ENCODE measurements around the gene ABCC12.

DNA sequence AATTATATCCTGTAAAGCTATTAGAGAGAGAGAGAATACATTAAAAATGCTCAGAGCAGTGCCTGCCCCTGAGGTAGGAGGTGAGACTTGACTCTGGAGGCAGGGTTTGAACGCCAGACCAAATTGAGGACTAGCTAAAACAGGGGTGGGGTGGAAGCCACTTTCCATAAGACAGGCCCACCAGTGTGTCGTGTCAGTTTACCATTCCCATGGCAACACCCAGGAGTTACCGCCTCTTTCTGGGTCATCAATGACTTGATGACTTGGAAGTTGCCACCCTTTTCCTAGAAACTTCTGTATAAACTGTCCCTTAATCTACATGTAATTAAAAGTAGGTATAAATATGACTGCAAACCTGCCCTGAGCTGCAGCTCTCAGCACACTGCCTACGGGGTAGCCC, 32.0 kb upstream of the ABCC12 start:
- no peak for TF ChIP-seq CTCF (IDR thresholded peaks at IDR 0.05)
- no peak for TF ChIP-seq EZH2 (IDR thresholded peaks at IDR 0.05)
